Stimulated activated CD4-positive, alpha-beta T cell treated with anti-CD3 and anti-CD28 coated beads, Interleukin-12 subunit alpha, Interleukin-12 subunit beta, amount 100 ng/mL, for 24 hours (primary cell): ENCODE results near the gene OR7C1.
"Not testable (repeated sequence)": the region's sequence is repeated elsewhere in the genome, so short reads cannot be mapped to it uniquely, and the experiment has no call there.

ENCODE experiments used
- DNase-seq, 2 experiments: peaks; one replicate each; pipeline ENCODE4 v3.0.0-alpha.2; 2020; ENCODE audit warnings: low read depth in 2 of 2

Gene OR7C1

DNA sequence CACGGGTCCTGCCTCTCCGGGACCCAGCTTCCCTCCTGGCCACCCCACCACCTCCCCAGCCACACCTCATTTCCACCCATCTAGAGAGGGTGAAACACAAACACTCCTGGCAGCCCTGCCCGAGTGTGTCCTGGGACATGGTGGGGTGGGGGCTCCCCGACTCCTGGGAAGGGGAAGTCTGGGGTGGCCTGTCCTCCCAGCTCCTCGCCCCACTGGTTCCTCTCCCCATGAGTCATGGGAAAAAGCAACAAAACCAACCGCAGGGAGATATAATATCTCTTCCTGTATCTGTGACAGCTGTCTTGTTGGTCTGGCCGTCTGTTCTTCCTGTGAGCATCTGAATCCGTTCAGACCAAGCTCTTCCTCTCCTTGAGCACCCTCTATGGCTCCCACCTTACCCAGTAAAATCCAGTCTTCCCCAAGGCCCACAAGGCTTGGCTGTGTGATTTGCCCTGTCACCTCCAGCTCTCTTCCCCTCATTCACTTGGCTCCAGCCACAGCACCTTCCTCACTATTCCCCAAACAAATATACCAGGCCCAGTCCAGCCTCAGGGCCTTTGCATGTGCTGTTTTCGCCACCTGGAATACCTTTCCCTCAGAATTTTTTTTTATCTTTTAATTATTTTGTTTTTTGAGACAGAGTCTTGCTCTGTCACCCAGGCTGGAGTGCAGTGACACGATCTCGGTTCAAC lies 49.7 kb downstream of the OR7C1 start:
- not testable (repeated sequence) for DNase-seq

DNA sequence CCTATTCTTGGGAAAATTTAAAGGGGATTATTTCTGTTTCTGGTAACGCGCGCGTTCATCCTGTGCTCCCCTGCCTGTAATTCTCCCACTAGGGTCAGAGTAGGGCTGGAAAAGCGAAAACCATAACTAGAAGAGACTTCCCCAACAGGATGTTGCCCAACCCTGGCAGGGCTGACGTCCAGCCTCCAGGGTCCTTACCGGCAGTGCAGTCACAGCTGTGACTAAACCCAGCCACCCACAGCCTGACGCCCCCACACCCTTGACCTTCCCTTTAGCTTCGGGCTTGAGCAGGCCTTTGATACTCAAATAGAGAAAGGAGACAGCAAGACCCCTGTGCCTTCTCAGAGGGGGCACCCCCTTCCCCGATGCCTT lies 50.3 kb downstream of the OR7C1 start:
- DNase-seq, result not testable (repeated sequence)

DNA sequence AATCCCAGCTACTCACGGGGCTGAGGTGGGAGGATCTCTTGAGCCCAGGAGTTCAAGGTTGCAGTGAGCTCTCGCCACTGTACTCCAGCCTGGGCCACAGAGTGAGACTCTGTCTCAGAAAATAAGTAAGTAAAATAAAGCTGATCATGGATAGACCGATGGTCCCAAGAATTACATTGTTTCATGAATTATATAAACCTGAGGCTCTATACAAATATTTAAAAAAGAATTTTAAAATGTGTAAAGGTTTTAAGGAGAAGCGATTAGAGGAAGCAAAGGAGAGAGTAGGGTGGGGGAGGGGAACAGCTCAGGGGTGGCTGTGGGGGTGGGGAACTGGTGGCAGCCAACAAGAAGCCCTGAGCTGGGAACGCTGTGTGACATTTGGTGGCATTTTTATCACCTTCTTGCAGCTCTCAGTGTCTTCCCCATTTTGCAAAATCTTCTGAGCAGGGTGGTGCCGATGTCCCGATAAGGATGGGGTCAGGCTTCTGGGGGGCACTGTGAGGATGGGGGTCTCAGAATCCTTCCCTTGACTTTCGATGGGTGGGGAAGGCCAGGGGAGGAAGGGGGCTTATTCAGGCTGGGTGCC lies 51.5 kb downstream of the OR7C1 start:
- not testable (repeated sequence) for DNase-seq

DNA sequence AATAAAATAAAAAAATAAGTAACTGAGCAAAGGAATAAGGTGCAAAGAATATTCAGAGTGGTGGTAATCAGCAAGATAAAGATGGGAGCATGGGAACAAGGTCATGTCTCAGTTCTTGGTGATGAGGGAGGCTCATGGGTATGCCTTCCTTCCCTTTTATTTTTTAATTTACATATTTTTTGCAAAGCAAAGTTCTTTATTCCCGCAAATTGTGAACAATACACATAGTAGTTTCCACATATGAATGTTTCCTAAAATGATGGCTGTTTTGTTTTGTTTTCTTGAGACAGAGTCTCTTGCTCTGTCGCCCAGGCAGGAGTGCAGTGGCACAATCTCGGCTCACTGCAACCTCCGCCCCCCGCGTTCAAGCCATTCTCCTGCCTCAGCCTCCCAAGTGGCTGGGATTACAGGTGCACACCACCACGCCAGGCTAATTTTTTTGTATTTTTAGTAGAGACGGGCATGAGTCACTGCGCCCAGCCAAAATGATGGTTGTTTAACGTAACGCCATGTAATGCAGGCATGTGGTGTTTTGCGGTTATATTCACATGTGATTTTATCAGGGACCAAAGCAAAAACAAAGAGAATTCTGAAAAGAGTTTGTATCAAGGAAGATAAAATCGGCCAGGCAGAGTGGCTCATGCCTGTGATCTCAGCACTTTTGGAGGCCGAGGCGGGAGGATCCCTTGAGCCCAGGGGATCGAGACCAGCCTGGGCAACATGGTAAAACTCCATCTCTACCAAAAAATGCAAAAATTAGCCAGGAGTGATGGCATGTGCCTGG lies 52.2 kb downstream of the OR7C1 start:
- DNase-seq, result no peak

DNA sequence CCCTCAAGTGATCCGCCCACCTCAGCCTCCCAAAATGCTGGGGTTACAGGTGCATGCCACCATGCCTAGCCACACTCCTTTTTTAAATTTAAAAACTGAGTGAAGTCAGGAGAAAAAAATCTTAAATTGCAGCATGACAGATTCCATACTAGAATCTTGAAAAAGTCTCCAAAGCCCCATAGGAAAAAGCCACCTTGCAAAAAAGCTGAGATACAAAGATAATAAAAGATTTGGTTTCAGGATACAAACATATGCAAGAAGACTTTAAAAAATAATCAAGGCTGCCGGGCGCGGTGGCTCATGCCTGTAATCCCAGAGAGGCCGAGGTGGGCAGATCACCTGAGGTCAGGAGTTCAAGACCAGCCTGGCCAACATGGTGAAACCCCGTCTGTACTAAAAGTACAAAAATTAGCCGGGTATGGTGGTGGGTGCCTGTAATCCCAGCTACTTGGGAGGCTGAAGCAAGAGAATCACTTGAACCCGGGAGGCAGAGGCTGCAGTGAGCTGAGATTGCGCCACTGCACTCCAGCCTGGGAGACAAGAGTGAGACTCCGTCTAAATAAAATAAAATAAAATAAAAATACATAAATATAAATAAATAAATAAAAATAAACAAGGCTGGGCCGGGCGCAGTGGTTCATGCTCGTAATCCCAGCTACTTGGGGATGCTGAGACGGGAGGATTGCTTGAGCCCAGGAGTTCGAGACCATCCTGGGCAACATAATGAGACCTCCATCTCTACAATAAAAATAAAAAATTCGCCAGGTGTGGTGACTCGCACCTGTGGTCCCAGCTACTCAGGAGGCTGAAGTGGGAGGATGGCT lies 53.1 kb downstream of the OR7C1 start:
- not testable (repeated sequence) for DNase-seq

DNA sequence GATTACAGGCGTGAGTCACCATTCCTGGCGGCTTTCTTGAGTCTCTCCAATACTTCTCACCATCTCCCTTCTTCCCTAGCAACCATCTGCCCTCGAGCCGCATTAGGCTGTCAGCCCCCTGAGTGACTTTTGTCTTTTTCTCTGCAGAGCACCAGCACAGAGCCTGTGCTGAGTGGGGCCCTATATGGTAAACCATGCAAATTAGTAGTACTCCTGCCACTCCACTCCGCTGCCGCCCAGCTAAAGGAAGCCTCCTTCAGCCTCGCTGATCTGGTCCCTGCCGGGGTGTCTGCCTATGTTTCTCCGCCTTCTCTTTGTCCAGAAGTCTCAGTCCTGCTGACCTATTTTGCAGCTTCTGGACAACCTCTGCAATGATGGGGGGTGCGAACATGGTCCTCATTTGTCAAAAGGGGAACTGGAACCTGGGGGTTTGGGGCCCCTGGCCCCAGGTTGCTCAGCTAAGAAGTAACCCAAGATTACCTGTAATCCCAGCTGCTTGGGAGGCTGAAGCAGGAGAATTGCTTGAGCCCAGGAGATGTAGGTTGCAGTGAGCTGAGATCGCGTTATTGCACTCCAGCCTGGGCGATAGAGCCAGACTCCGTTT lies 54.3 kb downstream of the OR7C1 start:
- DNase-seq, result not testable (repeated sequence)

DNA sequence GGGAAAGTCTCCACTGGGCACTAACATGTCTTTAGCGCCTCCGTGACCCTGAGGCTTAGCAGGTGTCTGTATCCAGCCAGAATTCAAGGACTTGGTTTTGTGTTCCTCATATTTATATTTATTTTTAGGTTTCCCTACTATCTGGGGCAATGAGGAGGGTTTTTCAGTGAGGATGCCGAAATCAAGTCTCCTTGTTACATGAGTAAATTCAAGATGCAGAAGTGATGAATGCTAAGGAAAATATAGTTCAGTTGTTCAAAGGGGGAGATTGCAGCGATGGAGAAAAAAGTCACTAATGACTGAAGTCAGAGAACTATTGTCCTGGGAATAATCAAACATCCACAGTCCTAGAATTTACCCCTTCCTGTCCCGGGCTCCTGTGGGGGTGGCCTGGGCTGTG lies 55.8 kb downstream of the OR7C1 start:
- DNase-seq, result no peak

DNA sequence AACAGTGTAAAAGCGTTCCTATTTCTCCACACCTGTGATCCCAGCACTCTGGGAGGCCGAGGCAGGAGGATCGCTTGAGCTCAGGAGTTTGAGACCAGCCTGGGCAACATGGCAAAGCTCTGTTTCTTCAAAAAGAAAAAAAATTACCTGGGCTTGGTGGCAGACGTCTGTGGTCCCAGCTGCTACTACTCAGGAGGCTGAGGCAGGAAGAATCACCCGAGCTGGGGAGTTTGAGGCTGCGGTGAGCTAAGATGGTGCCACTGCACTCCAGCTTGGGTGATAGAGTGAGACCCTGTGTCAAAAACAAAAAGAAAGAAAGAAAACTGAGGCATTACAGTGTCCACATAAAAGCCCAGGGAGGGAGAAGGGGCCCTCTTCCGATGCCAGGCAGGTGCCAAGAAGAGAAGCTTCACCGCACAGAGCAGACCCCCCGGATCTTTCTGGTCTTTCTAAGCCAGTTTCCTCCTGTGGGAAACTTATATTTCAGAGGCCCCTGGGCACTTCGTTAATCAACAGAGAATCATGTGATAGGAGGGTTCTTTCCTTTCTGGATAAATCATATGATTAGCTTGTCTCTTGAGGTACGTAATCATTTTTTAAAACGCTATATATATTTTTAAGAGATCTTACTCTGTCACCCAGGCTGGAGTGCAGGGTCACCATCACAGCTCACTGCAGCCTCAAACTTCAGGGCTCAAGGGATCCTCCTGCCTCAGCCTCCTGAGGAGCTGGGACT lies 56.7 kb downstream of the OR7C1 start, which contains the start of gene ADGRE2:
ADGRE2 (minus strand) TSS at position 451 of the 736 bp plus-strand sequence. CDS start 1,804 bp downstream, outside the sequence.
- not testable (repeated sequence) for DNase-seq

DNA sequence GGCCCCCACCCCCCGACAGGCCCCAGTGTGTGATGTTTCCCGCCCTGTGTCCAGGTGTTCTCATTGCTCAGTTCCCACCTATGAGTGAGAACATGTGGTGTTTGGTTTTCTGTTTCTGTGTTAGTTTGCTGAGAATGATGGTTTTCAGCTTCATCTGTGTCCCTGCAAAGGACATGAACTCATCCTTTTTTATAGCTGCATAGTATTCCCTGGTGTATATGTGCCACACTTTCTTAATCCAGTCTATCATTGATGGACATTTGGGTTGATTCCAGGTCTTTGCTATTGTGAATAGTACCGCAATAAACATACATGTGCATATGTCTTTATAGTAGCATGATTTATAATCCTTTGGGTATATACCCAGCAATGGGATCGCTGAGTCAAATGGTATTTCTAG lies 57.3 kb downstream of the OR7C1 start:
- not testable (repeated sequence) for DNase-seq

DNA sequence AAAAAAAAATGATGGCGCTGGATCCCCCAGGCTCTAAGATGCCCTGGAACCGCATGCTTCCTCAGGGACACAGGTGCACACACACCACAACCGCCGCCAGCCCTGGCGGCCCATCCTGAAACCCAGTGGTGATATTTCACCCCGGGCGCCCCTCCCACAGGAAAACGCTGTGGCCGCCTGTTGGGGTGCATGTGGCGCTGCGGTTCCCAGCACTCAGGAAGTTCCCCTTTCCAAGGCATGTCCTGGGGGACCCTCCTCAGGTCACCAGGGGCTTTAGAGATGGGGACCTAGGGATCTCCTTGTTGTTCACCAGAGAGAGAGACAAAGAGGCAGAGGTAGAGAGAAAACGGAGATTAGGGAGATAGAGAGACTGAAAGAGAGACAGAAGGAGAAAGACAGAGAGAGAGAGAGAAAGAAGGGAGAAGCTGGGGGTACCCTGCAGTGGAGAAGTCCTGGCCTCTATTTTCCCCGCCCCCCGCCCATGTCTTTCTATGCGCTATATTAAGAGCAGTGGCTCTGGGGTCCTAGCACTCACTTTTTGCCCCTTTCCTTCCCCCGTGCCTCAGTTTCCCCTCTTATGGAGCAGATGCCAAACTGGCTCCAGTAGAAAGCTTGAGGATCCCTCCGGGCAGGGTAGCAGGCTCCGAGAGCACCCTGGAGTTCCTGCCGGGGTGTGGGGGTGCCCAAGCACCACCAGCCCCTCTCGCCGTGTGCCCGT lies 59.0 kb downstream of the OR7C1 start:
- DNase-seq, result no peak

DNA sequence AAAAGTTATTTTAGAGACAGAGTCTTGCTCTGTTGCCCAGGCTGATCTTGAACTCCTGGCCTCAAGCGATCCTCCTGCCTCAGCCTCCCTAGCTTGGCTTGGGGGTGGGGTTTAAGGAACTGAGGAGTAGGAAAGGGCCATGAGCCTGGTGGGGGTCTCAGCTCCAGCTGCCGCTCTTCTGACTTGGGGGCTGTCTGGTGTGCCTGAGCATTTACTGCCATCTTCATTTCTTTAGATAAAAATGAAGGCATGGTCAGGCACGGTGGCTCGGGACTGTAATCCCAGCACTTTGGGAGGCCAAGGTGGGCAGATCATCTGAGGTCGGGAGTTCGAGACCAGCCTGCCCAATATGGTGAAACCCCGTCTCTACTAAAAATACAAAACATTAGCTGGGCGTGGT lies 59.7 kb downstream of the OR7C1 start:
- not testable (repeated sequence) for DNase-seq

DNA sequence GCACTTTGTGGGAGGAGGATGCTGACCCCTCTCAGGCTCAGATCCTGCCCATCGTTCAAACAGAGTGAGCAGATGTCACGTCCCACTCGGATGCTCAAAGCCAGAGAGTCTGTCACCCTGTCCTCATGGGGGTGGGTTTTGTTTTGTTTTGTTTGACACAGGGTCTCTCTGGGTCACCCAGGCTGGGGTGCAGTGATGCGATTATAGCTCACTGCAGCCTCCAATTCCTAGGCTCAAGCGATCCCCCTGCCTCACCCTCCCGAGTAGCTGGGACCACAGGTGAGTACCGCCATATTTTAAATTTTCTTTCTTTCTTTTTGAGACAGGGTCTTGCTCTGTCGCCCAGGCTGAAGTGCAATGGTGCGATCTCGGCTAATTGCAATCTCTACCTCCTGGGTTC lies 60.6 kb downstream of the OR7C1 start:
- no peak for DNase-seq

DNA sequence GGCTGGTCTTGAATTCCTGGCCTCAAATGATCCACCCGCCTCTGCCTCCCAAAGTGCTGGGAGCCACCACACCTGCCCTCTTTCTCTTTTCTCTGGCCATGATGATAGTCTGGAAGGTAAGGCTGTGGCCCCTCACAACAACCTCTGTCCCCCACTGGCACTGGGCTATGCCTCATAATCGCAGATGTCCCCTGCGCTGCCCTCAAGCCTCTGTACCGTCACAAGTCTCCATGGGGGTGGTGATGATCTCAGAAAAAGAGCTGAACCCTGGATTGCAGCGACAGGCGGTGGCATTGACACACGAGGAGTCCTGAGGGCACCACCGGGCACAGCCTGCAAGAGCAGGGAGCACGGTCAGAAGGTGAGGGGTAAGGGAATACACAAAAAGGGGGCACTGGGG lies 61.3 kb downstream of the OR7C1 start:
- not testable (repeated sequence) for DNase-seq

DNA sequence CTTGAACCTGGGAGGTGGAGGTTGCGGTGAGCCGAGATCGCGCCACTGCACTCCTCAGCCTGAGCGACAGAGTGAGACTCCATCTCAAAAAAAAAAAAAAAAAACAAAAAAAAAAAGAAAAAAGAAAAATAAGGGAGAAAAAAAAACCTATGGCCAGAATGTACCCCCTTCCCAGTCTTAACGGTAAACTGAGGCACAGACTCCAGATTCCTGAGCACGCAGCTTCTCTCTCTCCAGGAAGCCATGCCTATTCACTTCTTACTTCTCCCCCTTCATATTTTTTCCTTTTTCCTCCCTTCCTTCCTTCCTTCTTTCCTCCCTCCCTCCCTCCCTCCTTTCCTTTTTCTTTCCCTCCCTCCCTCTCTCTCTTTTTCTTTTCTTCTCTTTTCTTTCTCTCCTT lies 62.0 kb downstream of the OR7C1 start:
- DNase-seq, result no peak

DNA sequence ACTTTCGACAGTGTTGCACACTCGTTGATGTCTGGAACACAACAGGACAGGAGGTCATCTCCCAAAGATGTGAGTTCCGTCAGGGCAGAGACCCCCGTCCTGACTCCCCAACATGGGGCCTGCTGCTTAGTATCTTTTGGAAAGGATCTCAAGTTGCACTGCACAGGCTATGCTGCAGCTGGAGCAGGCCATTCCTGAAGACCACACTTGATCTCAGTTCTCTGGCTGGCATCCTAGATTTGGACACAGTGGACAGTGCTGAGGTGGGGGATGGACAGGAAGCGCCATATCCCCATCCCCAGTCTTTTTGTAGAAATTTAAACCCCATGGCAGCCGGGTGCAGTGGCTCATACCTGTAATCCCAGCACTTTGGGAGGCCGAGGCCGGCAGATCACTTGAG lies 62.5 kb downstream of the OR7C1 start:
- no peak for DNase-seq

DNA sequence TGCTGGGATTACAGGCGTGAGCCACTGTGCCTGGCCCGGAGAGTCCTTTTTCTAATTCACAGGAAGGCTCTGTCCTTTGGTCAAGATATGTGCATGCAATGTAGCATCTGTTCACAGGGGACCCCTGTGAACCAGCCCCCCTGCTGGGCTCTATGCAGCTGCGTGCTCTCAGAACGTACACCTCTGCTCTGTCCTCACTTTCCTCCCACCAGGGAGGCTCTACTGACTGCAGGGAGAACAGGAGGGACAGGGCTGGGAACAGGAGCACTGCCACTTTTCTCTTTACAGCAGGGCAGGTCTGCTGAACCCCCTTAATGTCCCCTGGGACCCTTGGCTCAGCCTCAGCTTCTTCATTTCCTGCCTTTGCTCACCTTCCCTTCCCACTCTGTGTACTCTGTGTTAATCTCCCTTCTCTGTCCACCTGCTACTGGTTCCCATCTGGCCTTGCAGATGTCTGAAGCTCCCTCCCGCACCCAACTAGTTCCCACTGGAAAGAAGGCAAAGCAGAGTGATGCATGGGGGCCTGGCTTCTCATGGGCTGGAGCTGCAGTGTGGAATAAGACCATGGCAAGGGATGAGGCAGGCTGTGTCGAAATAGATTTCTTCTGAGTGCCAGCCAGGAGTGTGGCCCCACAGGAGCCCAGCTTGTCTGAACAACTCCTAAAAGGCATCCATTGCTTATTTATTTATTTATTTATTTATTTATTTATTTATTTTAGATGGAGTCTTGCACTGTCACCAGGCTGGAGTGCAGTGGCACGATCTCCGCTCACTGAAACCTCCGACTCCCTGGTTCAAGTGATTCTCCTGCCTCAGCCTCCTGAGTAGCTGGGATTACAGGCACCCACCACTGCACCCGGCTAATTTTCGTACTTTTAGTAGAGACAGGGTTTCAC lies 63.8 kb downstream of the OR7C1 start:
- no peak for DNase-seq

DNA sequence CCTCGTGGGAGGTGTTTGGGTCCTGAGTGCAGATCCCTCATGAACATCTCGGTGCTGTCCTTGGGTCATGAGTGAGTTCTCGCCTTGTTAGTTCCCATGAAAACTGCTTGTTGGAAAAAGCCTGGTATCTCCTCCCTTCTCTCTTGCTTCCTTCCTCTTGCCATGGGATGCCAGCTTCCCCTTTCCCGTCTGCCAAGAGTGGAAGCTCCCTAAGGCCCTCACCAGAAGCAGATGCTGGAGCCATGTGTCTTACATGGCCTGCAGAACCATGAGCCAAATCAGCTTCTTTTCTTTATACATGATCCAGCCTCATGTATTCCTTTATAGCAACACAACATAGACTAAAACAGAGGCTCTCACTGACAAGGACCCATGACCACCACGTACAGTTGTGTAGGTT lies 64.8 kb downstream of the OR7C1 start:
- no peak for DNase-seq

DNA sequence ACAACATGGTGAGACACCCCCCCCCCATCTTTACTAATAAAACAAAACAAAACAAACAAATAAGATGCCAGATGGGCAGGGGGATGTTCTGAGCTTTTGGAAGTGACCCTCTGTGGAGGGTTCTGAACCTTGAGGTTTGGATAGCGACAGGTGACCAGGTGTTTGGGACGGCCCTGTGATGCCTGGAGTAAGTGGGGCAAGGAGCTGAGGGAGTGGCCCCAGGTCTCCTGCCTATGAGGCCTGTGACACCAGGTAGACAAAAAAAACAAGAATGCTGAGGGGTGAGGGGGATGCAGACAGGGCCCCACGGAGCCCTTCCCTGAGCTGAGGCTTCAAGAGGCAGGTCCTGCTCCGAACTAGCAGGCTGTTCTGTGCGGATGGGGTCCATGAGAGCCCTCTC lies 65.8 kb downstream of the OR7C1 start:
- no peak for DNase-seq

DNA sequence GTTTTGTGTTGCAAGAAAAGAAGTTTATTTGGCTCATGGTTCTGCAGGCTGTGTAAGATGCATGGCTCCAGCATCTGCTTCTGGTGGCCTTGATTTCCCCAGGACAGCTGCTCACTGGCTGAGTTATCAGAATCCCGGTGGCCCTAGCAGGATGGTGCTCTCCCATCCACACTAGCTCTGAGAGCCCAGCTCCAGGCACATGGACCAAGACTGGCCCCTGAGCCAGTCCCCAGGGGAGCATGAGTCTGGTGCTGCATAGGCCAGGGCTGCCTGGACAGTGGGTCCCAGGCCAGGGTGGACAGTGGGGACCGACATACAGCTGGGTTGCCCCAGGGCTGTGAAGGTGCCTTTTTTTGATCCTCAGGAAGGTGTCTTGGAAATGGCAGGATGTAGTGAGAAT lies 67.0 kb downstream of the OR7C1 start:
- DNase-seq, result no peak
